Fibroblast of lung (primary cell): ENCODE data around the gene CRB1. TPM values are rescaled to one million over a fixed set of nuclear protein-coding genes. Genes with fewer than 3 reads are reported as not detected.

Experiments used
- DNase-seq, 2 donors: peaks; one replicate each; pipeline versions ENCODE4 v3.0.0 to v3.0.0-alpha.2; 2010; ENCODE audit warnings: low read depth in 2 of 2
- H2AFZ ChIP-seq: 2 replicates; pipeline ENCODE4 v1.5.1; 2012; ENCODE audit warnings: low read length, control low read depth, inconsistent platforms
- H3K27ac ChIP-seq: 2 replicates; pipeline ENCODE4 v1.5.1; 2011; ENCODE audit warnings: low read length, control low read depth; ENCODE audit not compliant: insufficient read depth
- H3K27me3 ChIP-seq: 2 replicates; pipeline ENCODE4 v1.5.1; 2011; ENCODE audit warnings: mild to moderate bottlenecking, low read length; ENCODE audit not compliant: control insufficient read depth, insufficient read depth
- H3K36me3 ChIP-seq: 2 replicates; pipeline ENCODE4 v1.5.1; 2011; ENCODE audit warnings: low read length; ENCODE audit not compliant: control insufficient read depth, insufficient read depth
- H3K4me1 ChIP-seq: 2 replicates; pipeline ENCODE4 v1.5.1; 2011; ENCODE audit warnings: low read length; ENCODE audit not compliant: control insufficient read depth, insufficient read depth; ENCODE audit errors: extremely low read depth
- H3K4me2 ChIP-seq: 2 replicates; pipeline ENCODE4 v1.5.1; 2011; ENCODE audit warnings: low read length, control low read depth; ENCODE audit not compliant: insufficient read depth; ENCODE audit errors: extremely low read depth
- H3K4me3 ChIP-seq, 4 experiments: fragments of 200-600 bp in 1 of 4; sonication (generic) in 1 of 4; replicated peaks in 1 of 4; 2 replicates each; pipeline ENCODE4 v1.5.1; 2011 to 2016; ENCODE audit warnings: low read length in 4 of 4, low read depth in 3 of 4, mild to moderate bottlenecking in 3 of 4, control low read depth in 2 of 4, inconsistent platforms in 1 of 4, mixed read lengths in 1 of 4; ENCODE audit not compliant: insufficient read depth in 1 of 4; ENCODE audit errors: control extremely low read depth in 1 of 4
- H3K79me2 ChIP-seq: 2 replicates; pipeline ENCODE4 v1.5.1; 2012; ENCODE audit warnings: mild to moderate bottlenecking, low read length, inconsistent platforms; ENCODE audit not compliant: control insufficient read depth, insufficient read depth
- H3K9ac ChIP-seq: 2 replicates; pipeline ENCODE4 v1.5.1; 2011; ENCODE audit warnings: mild to moderate bottlenecking, low read length, control low read depth; ENCODE audit not compliant: insufficient read depth
- H3K9me3 ChIP-seq: 2 replicates; pipeline ENCODE4 v1.5.1; 2012; ENCODE audit warnings: low read depth, low read length; ENCODE audit not compliant: control insufficient read depth, insufficient read depth
- H4K20me1 ChIP-seq: 2 replicates; pipeline ENCODE4 v1.5.1; 2011; ENCODE audit warnings: low read length; ENCODE audit not compliant: control insufficient read depth, insufficient read depth; ENCODE audit errors: extremely low read depth
- EZH2 ChIP-seq: IDR thresholded peaks from 2 replicates; pipeline ENCODE4 v1.5.1; 2012; ENCODE audit warnings: low read length, control low read depth, mild to moderate bottlenecking; ENCODE audit errors: missing control alignments
- polyA plus RNA-seq, 2 donors: library from polyadenylated mRNA; depleted of rRNA in 1 of 2; stranded (reverse) in 1 of 2; unstranded in 1 of 2; fragments of >200 nt; gene quantifications; 2 replicates each; pipeline ENCODE4 v1.2.1, GENCODE V29; 2011 to 2012; ENCODE audit warnings: missing spikeins in 1 of 2
- total RNA-seq: library from RNA; depleted of rRNA; stranded (reverse); fragments of >200 nt; gene quantifications from 2 replicates; pipeline ENCODE4 v1.2.1, GENCODE V29; 2014
- TF ChIP-seq, protein P1 (sequence below), 2 donors: IDR thresholded peaks in 1 of 2; conservative IDR thresholded peaks in 1 of 2; 1 replicate in 1 of 2; 2 replicates in 1 of 2; pipeline ENCODE4 v1.5.1; 2011 to 2012; ENCODE audit warnings: low read length in 2 of 2, control low read depth in 1 of 2, inconsistent platforms in 1 of 2, low read depth in 1 of 2, mild to moderate bottlenecking in 1 of 2

The CRB1 gene
- total and polyA plus RNA-seq, 2 donors (not counting 1 experiment from before 2014, with no cell fraction given) = 0.05 to 0.66 TPM

DNA sequence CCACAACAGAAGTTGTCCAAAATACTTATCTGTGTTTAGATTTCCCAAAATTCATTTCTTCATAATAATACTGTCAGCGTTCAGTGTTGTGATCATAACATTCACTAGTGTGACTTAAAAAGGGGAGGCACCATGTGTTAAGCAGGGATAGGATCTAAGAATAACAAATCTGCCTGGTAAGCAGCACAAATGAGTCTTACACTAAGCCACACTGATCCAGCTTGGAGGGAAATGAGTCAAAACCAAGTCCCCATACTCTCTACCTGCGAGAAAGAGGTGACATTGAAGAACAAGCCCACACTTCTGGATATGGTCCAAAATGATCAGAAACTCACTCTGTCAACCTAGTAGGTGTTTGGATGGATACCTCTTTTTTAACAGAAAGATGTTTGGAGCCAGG lies 145.5 kb downstream of the CRB1 start:
- Histone ChIP-seq H2AFZ (no peak overlapping the region), H3K27ac (no peak overlapping the region), H3K36me3 (no peaks in the 10 kb centered on the region), H3K4me1 (no peaks in the 10 kb centered on the region), H3K9me3 (no peaks in the 10 kb centered on the region), H3K4me3 (no peak overlapping the region), H3K27me3 (no peaks in the 10 kb centered on the region), H4K20me1 (no peaks in the 10 kb centered on the region), H3K4me2 (no peak overlapping the region), H3K79me2 (no peaks in the 10 kb centered on the region), H3K9ac (no peak overlapping the region)
- TF ChIP-seq EZH2 = no peak
- TF ChIP-seq, protein P1, sequence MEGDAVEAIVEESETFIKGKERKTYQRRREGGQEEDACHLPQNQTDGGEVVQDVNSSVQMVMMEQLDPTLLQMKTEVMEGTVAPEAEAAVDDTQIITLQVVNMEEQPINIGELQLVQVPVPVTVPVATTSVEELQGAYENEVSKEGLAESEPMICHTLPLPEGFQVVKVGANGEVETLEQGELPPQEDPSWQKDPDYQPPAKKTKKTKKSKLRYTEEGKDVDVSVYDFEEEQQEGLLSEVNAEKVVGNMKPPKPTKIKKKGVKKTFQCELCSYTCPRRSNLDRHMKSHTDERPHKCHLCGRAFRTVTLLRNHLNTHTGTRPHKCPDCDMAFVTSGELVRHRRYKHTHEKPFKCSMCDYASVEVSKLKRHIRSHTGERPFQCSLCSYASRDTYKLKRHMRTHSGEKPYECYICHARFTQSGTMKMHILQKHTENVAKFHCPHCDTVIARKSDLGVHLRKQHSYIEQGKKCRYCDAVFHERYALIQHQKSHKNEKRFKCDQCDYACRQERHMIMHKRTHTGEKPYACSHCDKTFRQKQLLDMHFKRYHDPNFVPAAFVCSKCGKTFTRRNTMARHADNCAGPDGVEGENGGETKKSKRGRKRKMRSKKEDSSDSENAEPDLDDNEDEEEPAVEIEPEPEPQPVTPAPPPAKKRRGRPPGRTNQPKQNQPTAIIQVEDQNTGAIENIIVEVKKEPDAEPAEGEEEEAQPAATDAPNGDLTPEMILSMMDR (conservative IDR thresholded peaks at IDR 0.05 in 1 of 2, IDR thresholded peaks at IDR 0.05 in 1 of 2; ENCODE audit: low read depth in 1 of 2, low read length in 2 of 2) = no peak
- DNase-seq = no peak

DNA sequence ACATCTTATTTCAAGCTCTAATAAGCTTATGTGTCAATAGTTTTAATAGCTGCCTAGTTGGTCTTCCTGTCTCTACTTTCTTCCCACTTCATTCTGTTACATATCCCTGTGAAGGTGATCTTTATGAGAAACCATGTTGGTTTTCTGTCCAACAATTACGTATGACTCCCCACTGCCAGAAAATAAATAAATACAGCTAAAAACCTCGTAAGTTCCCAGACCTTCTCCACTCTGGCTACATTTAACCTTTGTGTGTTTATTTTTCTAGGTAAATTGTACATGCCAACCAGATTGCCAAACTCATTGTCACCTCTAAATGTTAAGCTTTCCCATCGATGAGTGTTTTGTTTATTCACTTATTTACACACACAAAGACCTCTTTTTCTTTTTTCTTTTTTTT lies 147.2 kb downstream of the CRB1 start:
- no peak overlapping the region for H3K4me3 ChIP-seq
- no peaks in the 10 kb centered on the region for H3K4me1 ChIP-seq
- H3K27ac ChIP-seq = no peak overlapping the region
- no peaks in the 10 kb centered on the region for H3K36me3 ChIP-seq
- DNase-seq = peak in 1 of 2 donors; percentile 34
- no peaks in the 10 kb centered on the region for H3K79me2 ChIP-seq
- H3K4me2 ChIP-seq = no peak overlapping the region
- H3K9ac ChIP-seq = no peak overlapping the region
- H2AFZ ChIP-seq = no peak overlapping the region
- no peaks in the 10 kb centered on the region for H4K20me1 ChIP-seq
- TF ChIP-seq, protein P1 (conservative IDR thresholded peaks at IDR 0.05 in 1 of 2, IDR thresholded peaks at IDR 0.05 in 1 of 2; ENCODE audit: low read depth in 1 of 2, low read length in 2 of 2) = no peak
- TF ChIP-seq EZH2 = no peak
- H3K9me3 ChIP-seq = no peaks in the 10 kb centered on the region
- no peaks in the 10 kb centered on the region for H3K27me3 ChIP-seq

DNA sequence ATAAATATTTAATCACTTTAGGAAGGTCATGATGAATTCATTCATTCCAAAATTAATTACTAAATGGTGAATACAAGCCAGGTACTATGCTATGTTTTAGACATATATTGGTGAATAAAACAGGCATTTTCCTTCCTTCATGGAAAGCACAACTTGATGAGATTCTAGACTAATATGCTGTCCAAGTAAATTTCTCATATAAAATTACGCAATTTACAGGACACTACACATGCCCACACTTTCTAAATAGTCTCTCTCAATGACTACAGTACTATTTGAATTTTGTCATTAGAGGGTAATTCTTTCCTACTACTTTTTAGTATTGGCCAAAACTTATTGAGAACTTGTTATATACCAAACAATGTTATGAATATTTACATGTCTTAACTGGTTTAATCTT lies 150.6 kb downstream of the CRB1 start:
- H3K27ac ChIP-seq = no peak overlapping the region
- no peak for DNase-seq
- no peak overlapping the region for H3K4me2 ChIP-seq
- H3K36me3 ChIP-seq = no peaks in the 10 kb centered on the region
- H3K79me2 ChIP-seq = no peaks in the 10 kb centered on the region
- no peaks in the 10 kb centered on the region for H3K4me1 ChIP-seq
- no peak overlapping the region for H3K4me3 ChIP-seq
- TF ChIP-seq EZH2 = no peak
- TF ChIP-seq, protein P1 (conservative IDR thresholded peaks at IDR 0.05 in 1 of 2, IDR thresholded peaks at IDR 0.05 in 1 of 2; ENCODE audit: low read depth in 1 of 2, low read length in 2 of 2) = no peak
- no peak overlapping the region for H3K9ac ChIP-seq
- H2AFZ ChIP-seq = no peak overlapping the region
- H3K9me3 ChIP-seq = no peaks in the 10 kb centered on the region
- H3K27me3 ChIP-seq = no peaks in the 10 kb centered on the region
- H4K20me1 ChIP-seq = no peaks in the 10 kb centered on the region
